DLD1 (cell line): ENCODE measurements around the gene RNF144A.
"Not testable (repeated sequence)": the region's sequence is repeated elsewhere in the genome, so short reads cannot be mapped to it uniquely, and the experiment has no call there.

Source experiments
- in situ Hi-C: cut with HindIII; loops from 2 replicates; pipeline ENCODE4 v1.10.0; 2017; ENCODE audit warnings: low sequenced_read_pairs

RNF144A gene, protein sequence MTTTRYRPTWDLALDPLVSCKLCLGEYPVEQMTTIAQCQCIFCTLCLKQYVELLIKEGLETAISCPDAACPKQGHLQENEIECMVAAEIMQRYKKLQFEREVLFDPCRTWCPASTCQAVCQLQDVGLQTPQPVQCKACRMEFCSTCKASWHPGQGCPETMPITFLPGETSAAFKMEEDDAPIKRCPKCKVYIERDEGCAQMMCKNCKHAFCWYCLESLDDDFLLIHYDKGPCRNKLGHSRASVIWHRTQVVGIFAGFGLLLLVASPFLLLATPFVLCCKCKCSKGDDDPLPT

GRCh38 chr2:6917071-6917760, at the start of gene RNF144A:
Gene RNF144A (plus strand): TSS chr2:6917412. CDS start chr2:6996927, 79,515 bp downstream.
- in situ Hi-C loops, result no loop called here

- in situ Hi-C loops, result no loop called here
These were observed 44.8 kb upstream of the RNF144A start for GRCh38 chr2:6872394-6872793.

DNA sequence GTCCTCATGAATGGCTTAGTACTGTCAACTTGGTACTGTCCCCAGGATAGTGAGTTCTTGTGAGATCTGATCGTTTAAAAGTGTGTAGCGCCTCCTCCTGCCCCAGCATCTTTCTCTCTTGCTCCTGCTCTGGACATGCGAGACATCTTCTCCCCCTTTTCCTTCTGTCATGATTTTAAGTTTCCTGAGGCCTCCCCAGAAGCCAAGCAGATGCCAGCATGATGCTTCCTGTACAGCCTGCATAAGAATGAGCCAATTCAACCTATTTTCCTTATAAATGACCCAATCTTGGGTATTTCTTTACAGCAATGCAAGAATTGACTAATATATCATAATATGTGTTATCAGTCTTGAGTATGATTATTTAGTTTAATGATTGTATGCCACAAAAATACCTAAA, 43.2 kb upstream of the RNF144A start:
- in situ Hi-C loops, result no loop called here

DNA sequence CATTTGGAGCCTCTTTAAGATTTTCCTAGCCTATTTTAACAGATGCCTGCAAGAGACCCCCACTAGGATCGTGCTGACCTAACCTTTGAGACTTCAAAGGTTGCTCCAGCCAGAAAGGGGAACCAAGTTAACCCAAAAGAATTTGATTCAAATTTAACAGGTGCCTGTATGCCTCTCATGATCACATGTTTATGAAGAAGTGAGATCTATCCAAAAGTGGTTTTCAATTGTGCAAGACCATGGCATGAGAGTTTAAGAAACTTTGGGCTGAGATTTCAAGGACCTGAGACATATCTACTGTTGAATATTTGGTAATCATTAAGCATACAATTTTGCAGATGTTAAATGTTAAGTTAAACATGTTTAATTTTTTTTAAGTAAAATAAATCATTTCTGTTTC, 40.9 kb upstream of the RNF144A start:
- in situ Hi-C loops, result no loop called here

DNA sequence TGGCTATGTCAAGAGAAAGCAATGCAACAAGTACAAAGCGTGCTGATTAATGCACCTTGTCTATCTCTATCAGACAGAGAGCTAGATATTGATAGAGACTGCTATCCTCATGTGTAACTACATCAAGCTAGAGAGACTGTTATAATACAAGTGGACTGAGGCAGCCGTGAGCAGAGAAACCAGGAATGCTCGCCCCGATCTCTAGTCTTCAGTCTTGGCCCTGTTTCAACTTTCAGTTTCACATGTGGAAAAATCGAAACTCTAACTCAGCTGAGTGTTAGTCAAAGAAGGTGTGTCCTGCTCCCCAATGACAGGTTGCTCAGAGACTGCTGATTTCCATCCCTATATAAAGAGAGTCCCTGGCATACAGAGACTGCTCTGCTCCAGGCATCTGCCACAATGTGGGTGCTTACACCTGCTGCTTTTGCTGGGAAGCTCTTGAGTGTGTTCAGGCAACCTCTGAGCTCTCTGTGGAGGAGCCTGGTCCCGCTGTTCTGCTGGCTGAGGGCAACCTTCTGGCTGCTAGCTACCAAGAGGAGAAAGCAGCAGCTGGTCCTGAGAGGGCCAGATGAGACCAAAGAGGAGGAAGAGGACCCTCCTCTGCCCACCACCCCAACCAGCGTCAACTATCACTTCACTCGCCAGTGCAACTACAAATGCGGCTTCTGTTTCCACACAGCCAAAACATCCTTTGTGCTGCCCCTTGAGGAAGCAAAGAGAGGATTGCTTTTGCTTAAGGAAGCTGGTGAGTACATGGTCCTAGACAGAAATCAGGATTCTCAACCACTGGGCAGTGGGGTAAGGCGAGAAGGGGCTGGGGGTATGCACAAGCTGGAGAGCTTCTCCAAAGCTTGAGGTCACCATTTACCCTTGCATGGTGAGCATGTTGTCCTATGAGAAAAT, 39.6 kb upstream of the RNF144A start, which contains the start of gene RSAD2:
RSAD2 (plus strand) TSS at position 376 of the 903 bp plus-strand sequence; CDS start at position 400, 24 bp downstream.
- in situ Hi-C loops, result no loop called here

DNA sequence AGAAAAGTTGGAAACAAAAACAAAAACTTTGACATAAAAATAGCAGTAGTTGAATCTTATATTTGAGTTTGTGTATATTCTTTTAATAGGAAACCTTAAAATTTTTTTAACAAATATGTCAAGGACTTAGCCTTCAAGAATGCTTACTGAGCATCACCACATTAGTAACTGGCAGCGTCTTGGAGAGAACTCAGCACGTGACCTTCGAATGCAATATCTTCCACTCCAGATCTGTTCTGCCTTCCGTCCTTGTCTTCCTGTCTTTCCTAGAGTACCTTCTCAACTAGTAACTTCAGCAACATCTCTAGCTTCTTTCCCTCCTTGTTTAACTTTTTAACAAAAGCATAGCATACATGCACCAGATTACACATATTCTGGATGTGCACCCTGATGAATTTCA, 38.7 kb upstream of the RNF144A start:
- in situ Hi-C loops, result no loop called here

- in situ Hi-C loops, result no loop called here
These were observed 38.2 kb upstream of the RNF144A start for GRCh38 chr2:6879011-6879410.

DNA sequence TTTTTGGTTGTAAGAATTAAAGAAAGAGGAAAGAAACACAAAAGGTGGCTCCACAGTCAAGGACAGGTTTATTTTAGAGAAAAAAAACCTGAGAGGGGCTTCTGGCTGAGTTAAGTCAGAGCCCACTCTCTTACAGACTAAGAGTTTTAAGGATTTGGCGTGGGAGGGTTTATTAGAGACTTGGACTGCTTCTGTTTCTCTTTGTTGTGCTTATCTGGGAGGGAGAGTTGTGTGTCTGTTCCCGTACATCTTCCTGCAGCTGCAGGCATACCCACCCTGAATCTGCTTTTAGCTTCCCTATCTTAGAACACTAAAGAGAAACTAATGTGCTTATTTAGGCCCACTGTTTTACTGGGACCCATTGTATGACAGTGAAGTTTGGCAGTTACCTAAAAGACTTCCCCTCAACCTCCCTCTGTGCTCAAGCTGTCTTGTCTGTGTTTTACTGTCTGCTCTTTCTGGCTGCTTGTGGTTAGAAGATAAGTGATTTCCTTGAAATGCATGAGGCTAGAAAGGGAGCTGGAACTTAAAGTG, 36.9 kb upstream of the RNF144A start:
- in situ Hi-C loops, result no loop called here

DNA sequence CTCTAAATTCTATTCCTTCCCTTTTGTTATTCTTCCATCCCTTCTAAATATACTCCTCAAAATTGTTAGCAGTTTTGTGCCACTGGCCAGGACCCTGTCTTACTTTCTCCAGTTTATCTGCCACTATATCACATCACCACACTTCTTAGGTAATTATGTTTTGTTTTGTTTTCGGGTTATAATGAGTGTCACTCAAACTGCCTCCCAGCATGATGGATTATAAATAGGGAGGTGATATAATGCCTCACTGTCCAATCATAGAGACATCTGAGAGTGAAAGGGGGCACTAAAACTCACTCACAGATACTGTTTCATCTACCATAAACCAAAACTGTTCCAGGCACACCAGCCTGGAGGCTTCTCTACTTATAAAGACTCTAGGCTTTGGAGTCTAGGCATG, 36.2 kb upstream of the RNF144A start:
- in situ Hi-C loops, result no loop called here

GRCh38 chr2:6881516-6881915, 35.7 kb upstream of the RNF144A start:
- in situ Hi-C loops, result no loop called here

- in situ Hi-C loops, result no loop called here
These were observed 33.6 kb upstream of the RNF144A start for GRCh38 chr2:6883448-6884122.

GRCh38 chr2:6885551-6885950, 31.7 kb upstream of the RNF144A start:
- in situ Hi-C loops, result no loop called here

DNA sequence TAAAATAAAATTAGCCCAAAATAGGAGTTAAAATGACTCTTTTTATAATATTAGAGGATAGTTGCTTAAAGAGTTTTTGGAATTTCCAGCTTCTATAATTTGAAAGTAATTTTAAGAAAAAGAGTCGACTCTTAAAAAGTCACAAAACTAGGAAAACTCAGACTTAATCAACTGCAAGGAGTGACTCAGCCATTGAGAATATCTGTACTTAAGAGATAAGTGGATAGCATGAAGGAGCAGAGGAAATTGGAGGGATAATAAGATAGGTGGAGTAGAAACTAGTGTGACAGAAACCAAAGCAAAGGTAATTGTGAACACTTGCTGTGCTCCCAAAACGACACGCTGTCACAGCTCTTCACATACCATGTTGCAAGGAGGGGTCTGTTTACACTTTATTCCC, 31.2 kb upstream of the RNF144A start:
- in situ Hi-C loops, result no loop called here

DNA sequence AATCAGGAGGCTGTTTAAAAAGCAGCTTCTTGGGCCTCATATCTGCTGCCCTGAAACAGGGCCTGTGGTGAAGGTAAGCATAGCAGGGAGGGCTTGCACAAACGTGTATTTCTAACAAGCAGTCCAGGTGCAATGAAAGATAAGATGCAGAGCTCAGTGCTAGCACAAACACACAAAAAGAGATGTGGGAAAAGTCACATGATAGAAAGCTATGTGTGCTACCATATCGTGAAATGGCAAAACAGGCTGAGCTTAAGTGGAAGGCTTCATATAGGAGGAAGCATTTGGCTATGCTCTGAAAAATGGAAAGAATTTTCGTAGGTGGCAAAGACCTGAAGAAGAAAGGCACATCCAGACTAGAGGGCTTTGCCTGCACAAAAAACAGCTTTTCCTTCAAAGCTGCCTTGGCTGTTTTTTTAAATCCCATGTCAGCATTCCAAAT, 29.4 kb upstream of the RNF144A start:
- in situ Hi-C loops, result no loop called here

DNA sequence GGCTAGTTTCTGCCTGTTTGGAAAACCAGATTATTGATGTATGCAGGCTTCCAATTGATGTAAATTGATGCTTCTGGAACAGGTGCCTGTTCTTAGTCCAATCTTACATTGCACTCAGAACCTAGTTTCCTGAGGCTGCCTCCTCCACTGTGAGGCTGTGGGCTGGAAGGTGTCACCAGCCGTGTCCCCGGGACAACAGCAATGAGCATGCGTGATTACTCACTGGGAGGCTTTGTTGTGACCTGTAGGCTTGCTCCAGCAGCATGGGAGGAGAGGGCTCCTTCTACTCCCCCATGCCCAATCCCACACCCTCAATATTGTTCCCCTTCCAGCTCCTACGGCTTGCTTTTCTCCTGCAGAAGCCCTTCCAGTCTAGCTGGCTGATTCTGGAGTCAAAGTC, 28.5 kb upstream of the RNF144A start:
- in situ Hi-C loops, result no loop called here

DNA sequence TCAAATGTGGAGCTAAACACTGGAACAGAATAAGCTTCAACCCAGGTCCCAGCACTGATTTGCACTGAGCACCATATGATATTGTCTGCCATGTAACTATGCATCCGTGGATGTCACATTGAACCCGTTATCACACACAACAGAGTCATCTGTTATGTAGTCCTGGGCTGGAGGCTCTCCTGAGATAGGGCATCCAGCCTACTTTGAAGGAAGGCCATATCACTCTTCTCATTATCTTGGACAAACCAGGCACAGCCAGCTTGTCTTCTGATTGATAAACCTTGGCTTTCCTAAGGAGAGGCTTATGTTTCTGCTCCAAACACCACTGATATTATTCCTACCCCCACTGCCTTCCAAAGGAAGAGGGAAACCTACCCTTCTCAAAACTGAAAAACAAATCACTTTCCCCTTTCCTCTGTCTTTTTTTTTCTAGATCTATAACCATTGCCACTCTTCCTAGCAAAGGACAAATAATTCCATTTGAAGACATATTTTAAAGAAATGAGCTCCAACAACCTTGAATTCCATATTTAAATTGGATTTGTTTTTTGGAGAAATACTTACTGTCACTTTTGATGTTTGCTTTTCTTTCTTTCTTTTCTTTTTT, 23.2 kb upstream of the RNF144A start:
- in situ Hi-C loops, result no loop called here

DNA sequence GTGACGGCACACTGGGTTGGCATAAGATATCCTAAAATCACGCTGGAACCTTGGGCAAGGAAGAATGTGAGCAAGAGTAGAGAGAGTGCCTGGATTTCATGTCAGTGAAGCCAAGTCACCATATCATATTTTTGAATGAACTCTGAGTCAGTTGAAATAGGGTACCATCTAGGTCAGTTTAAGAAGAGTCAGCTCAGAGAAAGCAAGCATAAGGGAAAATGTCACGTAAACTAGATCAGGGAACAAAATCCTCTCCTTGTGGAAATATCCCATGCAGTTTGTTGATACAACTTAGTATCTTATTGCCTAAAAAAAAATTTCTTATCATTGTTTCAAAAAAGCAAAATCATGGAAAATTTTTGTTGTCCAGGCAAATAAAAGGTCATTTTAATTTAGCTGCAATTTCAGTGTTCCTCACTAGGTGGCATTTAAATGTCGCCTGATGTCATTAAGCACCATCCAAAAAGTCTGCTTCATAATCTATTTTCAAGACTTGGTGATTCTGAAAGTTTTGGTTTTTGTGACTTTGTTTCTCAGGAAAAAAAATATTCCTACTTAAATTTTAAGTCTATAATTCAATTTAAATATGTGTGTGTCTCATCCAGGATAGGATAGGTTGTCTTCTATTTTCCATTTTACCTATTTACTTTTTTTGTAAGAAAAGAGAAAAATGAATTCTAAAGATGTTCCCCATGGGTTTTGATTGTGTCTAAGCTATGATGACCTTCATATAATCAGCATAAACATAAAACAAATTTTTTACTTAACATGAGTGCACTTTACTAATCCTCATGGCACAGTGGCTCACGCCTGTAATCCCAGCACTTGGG, 20.1 kb upstream of the RNF144A start:
- in situ Hi-C loops, result no loop called here

DNA sequence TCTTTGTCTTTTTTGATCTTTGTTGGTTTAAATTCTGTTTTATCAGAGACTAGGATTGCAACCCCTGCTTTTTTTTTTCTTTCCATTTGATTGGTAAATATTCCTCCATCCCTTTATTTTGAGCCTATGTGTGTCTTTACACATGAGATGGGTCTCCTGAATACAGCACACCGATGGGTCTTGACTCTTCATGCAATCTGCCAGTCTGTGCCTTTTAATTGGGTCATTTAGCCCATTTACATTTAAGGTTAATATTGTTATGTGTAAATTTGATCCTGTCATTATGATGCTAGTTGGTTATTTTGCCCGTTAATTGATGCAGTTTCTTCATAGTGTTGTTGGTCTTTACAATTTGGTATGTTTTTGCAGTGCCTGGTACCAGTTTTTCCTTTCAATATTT, 14.6 kb upstream of the RNF144A start:
- in situ Hi-C loops, result not testable (repeated sequence)

- in situ Hi-C loops, result no loop called here
These were observed 11.5 kb upstream of the RNF144A start for GRCh38 chr2:6905668-6906067.
